Panc1 (cell line): ENCODE data around the gene PRKCA. TPM values are rescaled to one million over a fixed set of nuclear protein-coding genes. Genes with fewer than 3 reads are reported as not detected.

ENCODE experiments used
- ATAC-seq: fragments of 200-7000 bp; cut with Tn5 transposase; 2 replicates; pipeline ENCODE4 v1.9.1; 2020; ENCODE audit warnings: mild to moderate bottlenecking, moderate library complexity
- BruUV-seq: library from RNA; stranded (reverse); fragments of 400-500 nt; replicated peaks from 2 replicates; lab custom pipeline; 2021; lab: Mats Ljungman, UMichigan
- CTCF ChIA-PET: fragments of 300-600 bp; sonication (Branson Sonifier 250); formaldehyde crosslinking; loops from one replicate; lab custom pipeline; 2022; ENCODE audit warnings: antibody characterized with exemption; lab: Charles Lee
- POLR2A ChIA-PET: fragments of 300-600 bp; sonication (Branson Sonifier 250); formaldehyde crosslinking; loops from one replicate; lab custom pipeline; 2022; ENCODE audit warnings: antibody characterized with exemption; lab: Charles Lee
- DNase-seq: peaks from one replicate; pipeline ENCODE4 v3.0.0-alpha.2; 2010; ENCODE audit warnings: low read depth, low spot score
- H3K27ac ChIP-seq: 2 replicates; pipeline ENCODE4 v1.5.1; 2011; ENCODE audit warnings: mild to moderate bottlenecking, low read length, inconsistent platforms
- H3K27me3 ChIP-seq: fragments of 200-500 bp; sonication (Bioruptor generic); 2 replicates; pipeline ENCODE4 v1.6.0; 2014; ENCODE audit warnings: low read length, inconsistent platforms; ENCODE audit not compliant: control insufficient read depth, insufficient read depth
- H3K36me3 ChIP-seq: fragments of 200-500 bp; sonication (Bioruptor generic); 2 replicates; pipeline ENCODE4 v1.5.1; 2014; ENCODE audit warnings: inconsistent platforms, mild to moderate bottlenecking, low read length, moderate library complexity; ENCODE audit not compliant: control insufficient read depth, insufficient read depth
- H3K4me1 ChIP-seq: 2 replicates; pipeline ENCODE4 v1.5.1; 2011; ENCODE audit warnings: inconsistent platforms, mild to moderate bottlenecking, low read length, moderate library complexity; ENCODE audit not compliant: control insufficient read depth, insufficient read depth
- H3K4me3 ChIP-seq, 2 experiments: 2 replicates each; pipeline ENCODE4 v1.5.1; 2011 to 2012; ENCODE audit warnings: low read depth in 2 of 2, low read length in 2 of 2, mild to moderate bottlenecking in 2 of 2, inconsistent platforms in 1 of 2, moderate library complexity in 1 of 2
- H3K9me3 ChIP-seq: fragments of 200-500 bp; sonication (Bioruptor generic); 2 replicates; pipeline ENCODE4 v1.5.1; 2014; ENCODE audit warnings: low read depth, mild to moderate bottlenecking, inconsistent platforms, low read length, moderate library complexity; ENCODE audit not compliant: control insufficient read depth, insufficient read depth
- CTCF ChIP-seq: fragments of 450-650 bp; IDR thresholded peaks from 2 replicates; pipeline ENCODE4 v1.5.1; 2017; ENCODE audit warnings: mild to moderate bottlenecking
- POLR2AphosphoS5 ChIP-seq: IDR thresholded peaks from 2 replicates; pipeline ENCODE4 v1.6.1; 2012; ENCODE audit warnings: mild to moderate bottlenecking, low read depth, low read length, moderate library complexity
- REST ChIP-seq, 2 experiments: IDR thresholded peaks; 2 replicates each; pipeline ENCODE4 v1.6.1; 2011 to 2012; ENCODE audit warnings: low read depth in 2 of 2, control low read depth in 1 of 2, low read length in 1 of 2, mild to moderate bottlenecking in 1 of 2, moderate library complexity in 1 of 2; ENCODE audit not compliant: insufficient read depth in 1 of 2
- SIN3A ChIP-seq: IDR thresholded peaks from 2 replicates; pipeline ENCODE4 v1.6.1; 2012; ENCODE audit warnings: low read depth, mild to moderate bottlenecking, low read length, moderate library complexity, borderline replicate concordance; ENCODE audit not compliant: insufficient read depth
- TCF7L2 ChIP-seq: IDR thresholded peaks from 2 replicates; pipeline ENCODE4 v1.6.1; 2011; ENCODE audit warnings: mild to moderate bottlenecking, low read depth, low read length, inconsistent platforms
- in situ Hi-C: cut with HindIII; loops from 2 replicates; pipeline ENCODE4 v1.10.0; 2016; ENCODE audit warnings: low sequenced_read_pairs, low pct_unique_long_range_greater_than_20kb
- intact Hi-C: fragments of 100-400 bp; cut with micrococcal nuclease; formaldehyde crosslinking; loops from one replicate; pipeline ENCODE4 v1.10.0; 2022; ENCODE audit not compliant: unreplicated experiment
- total RNA-seq: library from RNA; stranded (reverse); gene quantifications from one replicate; pipeline ENCODE4 v1.2.1, GENCODE V29; 2021; ENCODE audit not compliant: unreplicated experiment

PRKCA gene
- total RNA-seq, 1 experiment from 2014 or later = 53.0 TPM

- CTCF ChIA-PET = no interaction called here
- no peaks in the 10 kb centered on the region for H3K36me3 ChIP-seq
- POLR2A ChIA-PET = interaction anchor here (0.7 kb wide), 1 partner anchor 152 kb away, joined by 11 read pairs; no protein-coding TSS in a partner anchor
- ATAC-seq (no peak), DNase-seq (no peak)
- intact Hi-C loops = loop anchor here (10.0 kb wide), 1 partner anchor 104 kb away; no protein-coding TSS in a partner anchor
- peak overlapping the region; percentile 81 for H3K27ac ChIP-seq
- in situ Hi-C loops = no loop called here
- BruUV-seq = no TSS peak
- H3K4me3 ChIP-seq = no peak overlapping the region
- H3K4me1 ChIP-seq = peaks cover 39% of the 10 kb centered on the region
- no peak for TF ChIP-seq TCF7L2
- TF ChIP-seq CTCF = no peak
- TF ChIP-seq REST (IDR thresholded peaks at IDR 0.05; ENCODE audit: insufficient read depth in 1 of 2, low read depth in 2 of 2, low read length in 1 of 2) = no peak
- no peak for TF ChIP-seq SIN3A
- TF ChIP-seq POLR2AphosphoS5 = no peak
- H3K9me3 ChIP-seq = no peaks in the 10 kb centered on the region
- no peaks in the 10 kb centered on the region for H3K27me3 ChIP-seq
Observed at GRCh38 chr17:66460558-66460957, 158.1 kb downstream of the PRKCA start.

GRCh38 chr17:66461343-66461995 is 159.1 kb downstream of the PRKCA start:
- Histone ChIP-seq H3K27ac (peak overlapping the region; percentile 56), H3K36me3 (no peaks in the 10 kb centered on the region), H3K4me3 (no peak overlapping the region), H3K9me3 (no peaks in the 10 kb centered on the region), H3K4me1 (peaks cover 48% of the 10 kb centered on the region), H3K27me3 (no peaks in the 10 kb centered on the region)
- DNase-seq (no peak), ATAC-seq (no peak)
- no TSS peak for BruUV-seq
- ChIA-PET POLR2A (no interaction called here), CTCF (no interaction called here)
- TF ChIP-seq REST (IDR thresholded peaks at IDR 0.05; ENCODE audit: insufficient read depth in 1 of 2, low read depth in 2 of 2, low read length in 1 of 2) (no peak), POLR2AphosphoS5 (no peak), CTCF (no peak), SIN3A (no peak), TCF7L2 (no peak)
- intact Hi-C loops = loop anchor here (10.0 kb wide), 1 partner anchor 103 kb away; no protein-coding TSS in a partner anchor
- in situ Hi-C loops = no loop called here
